ENCODE measurements around the gene DLEC1. TPM values are rescaled to one million over a fixed set of nuclear protein-coding genes. Genes with fewer than 3 reads are reported as not detected.
A peak's percentile ranks its signal among the peaks of the same experiment; 100 is the strongest.

Gene DLEC1
- total RNA-seq, 1 donor from 2014 or later: 0.11 TPM

DNA sequence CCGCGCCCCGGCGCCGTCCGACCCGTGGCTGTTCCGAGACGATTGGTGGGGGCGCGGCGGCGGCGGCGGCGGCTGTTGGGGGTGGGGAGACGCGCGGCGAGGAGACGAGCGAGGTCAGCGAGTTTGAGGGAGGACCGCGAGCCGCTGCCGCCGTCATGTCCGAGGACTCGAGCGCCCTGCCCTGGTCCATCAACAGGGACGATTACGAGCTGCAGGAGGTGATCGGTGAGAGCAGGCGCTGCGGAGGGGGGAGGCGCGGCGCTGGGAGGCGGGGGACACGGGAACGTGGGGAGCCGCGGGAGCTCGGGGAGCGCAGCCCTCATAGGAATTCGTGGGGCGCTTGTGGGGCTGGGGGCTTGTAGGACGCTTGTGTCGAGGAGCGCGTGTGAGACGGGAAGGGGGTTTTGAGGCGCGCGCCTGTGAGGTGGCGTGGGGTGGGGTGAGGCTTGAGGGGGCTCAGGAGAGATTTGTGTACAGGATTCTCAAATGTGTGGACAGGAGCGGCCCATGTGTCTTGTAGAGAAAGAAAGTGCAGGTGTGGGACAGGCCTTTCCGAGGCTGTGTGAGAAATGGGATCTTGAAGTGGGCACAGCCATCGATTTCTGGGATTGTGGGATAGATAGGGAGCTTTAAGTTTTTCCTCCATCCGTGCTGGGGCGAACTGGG is 126.8 kb downstream of the DLEC1 start:
- peak overlapping the region; percentile 94 to 98 for H3K27ac ChIP-seq
- H3K9me3 ChIP-seq: no peaks in the 10 kb centered on the region
- peak in 1 of 2 donors; percentile 83 for DNase-seq (ENCODE audit: low spot score in 2 of 2)
- H3K4me3 ChIP-seq: peak overlapping the region; percentile 83 to 97
- peaks cover 0 to 24% of the 10 kb centered on the region in 2 donors for H3K4me1 ChIP-seq
- no peaks in the 10 kb centered on the region for H3K36me3 ChIP-seq
- H3K27me3 ChIP-seq: no peaks in the 10 kb centered on the region
- TF ChIP-seq CTCF (IDR thresholded peaks at IDR 0.05): no peak
- intact Hi-C loops (cut with DNase I): loop anchor here (1.0 to 10.0 kb wide), 4 partner anchors 29 to 289 kb away; partner anchors contain the start of genes ACAA1, ACVR2B and PLCD1

- H3K27me3 ChIP-seq: no peaks in the 10 kb centered on the region
- no peak for DNase-seq (ENCODE audit: low spot score in 2 of 2)
- intact Hi-C loops (cut with DNase I): loop anchor here (5.0 to 10.0 kb wide), 2 partner anchors 60 to 287 kb away; partner anchors contain the start of gene ACVR2B
- H3K36me3 ChIP-seq: no peaks in the 10 kb centered on the region
- no peak for TF ChIP-seq CTCF (IDR thresholded peaks at IDR 0.05)
- H3K4me3 ChIP-seq: peak overlapping the region in 1 of 2 donors; percentile 97
- no peak overlapping the region for H3K27ac ChIP-seq
- H3K9me3 ChIP-seq: no peaks in the 10 kb centered on the region
- peaks cover 0 to 24% of the 10 kb centered on the region in 2 donors for H3K4me1 ChIP-seq
Measured at GRCh38 chr3:38167591-38167990, 128.6 kb downstream of the DLEC1 start.

DNA sequence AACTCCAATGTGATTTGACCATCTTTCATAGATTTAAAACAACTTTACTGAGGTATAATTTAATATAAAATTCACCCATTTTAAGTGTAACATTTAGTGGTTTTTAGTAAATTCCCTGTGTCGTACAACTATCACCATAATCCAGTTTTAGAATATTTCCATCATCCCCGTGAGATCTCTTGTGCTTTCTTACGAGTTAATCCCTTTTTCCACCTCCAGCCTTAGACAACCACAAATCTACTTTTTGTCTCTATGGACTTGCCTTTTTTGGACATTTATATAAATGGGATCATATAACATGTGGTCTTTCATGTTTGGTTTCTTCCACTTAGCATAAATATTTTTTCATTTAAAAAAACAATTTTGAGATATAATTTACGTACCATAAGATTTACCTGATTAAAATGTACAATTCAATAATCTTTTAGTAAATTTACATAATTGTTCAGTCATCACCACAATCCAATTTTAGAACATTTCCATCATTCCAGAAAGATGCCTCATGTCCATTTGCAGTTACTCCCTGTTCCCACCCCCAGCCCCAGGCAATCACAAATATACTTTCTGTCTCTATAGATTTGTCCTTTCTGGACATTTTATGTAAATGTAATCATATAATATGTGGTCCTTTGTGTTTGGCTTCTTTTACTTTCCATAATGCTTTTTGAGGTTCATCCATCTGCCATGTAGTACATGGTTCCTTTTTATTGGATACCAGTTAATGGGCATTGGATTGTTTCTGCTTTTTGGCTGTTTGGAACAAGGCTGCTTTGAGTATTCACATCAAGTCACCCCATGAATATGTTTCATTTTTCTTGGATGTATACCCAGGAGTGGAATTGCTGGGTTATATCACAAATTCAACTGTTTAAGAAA is 129.4 kb downstream of the DLEC1 start:
- Histone ChIP-seq H3K27ac (peak overlapping the region; percentile 46 to 47), H3K4me3 (no peak overlapping the region), H3K27me3 (no peaks in the 10 kb centered on the region), H3K36me3 (no peaks in the 10 kb centered on the region), H3K4me1 (peaks cover 0 to 24% of the 10 kb centered on the region in 2 donors), H3K9me3 (no peaks in the 10 kb centered on the region)
- intact Hi-C loops (cut with DNase I): loop anchor here (5.0 to 10.0 kb wide), 2 partner anchors 59 to 286 kb away; partner anchors contain the start of gene ACVR2B
- DNase-seq (ENCODE audit: low spot score in 2 of 2): no peak
- no peak for TF ChIP-seq CTCF (IDR thresholded peaks at IDR 0.05)

- Histone ChIP-seq H3K4me1 (peaks cover 0 to 23% of the 10 kb centered on the region in 2 donors), H3K27me3 (no peaks in the 10 kb centered on the region), H3K9me3 (no peaks in the 10 kb centered on the region), H3K36me3 (no peaks in the 10 kb centered on the region), H3K27ac (peak overlapping the region; percentile 46 to 47), H3K4me3 (no peak overlapping the region)
- no peak for TF ChIP-seq CTCF (IDR thresholded peaks at IDR 0.05)
- no peak for DNase-seq (ENCODE audit: low spot score in 2 of 2)
- intact Hi-C loops (cut with DNase I): loop anchor here (5.0 to 10.0 kb wide), 2 partner anchors 58 to 286 kb away; partner anchors contain the start of gene ACVR2B
Measured at GRCh38 chr3:38169027-38169317, 130.0 kb downstream of the DLEC1 start.

DNA sequence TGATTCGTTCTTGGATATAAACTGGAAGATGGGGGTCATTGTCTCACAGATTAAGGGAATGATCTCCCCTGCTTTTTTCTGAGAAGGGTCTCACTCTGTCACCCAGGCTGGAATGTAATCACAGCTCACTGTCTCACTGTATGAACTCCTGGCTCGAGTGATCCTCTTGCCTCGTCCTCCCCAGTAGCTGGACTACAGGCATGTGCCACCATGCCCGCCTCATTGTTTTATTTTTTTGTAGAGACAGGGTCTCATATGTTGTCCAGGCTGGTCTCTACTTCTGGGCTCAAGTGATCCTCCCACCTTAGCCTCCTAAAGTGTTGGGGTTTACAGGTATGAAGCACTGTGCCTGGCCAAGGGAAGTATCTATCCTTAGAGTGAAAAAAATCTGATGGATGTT is 131.7 kb downstream of the DLEC1 start:
- H3K27ac ChIP-seq: no peak overlapping the region
- no peaks in the 10 kb centered on the region for H3K27me3 ChIP-seq
- no peak for DNase-seq (ENCODE audit: low spot score in 2 of 2)
- no peaks in the 10 kb centered on the region for H3K36me3 ChIP-seq
- H3K4me3 ChIP-seq: no peak overlapping the region
- no peak for TF ChIP-seq CTCF (IDR thresholded peaks at IDR 0.05)
- intact Hi-C loops (cut with DNase I): no loop called here
- H3K4me1 ChIP-seq: peaks cover 2 to 21% of the 10 kb centered on the region in 2 donors
- no peaks in the 10 kb centered on the region for H3K9me3 ChIP-seq

All from ascending aorta (tissue), 2 donors.